Cardiac fibroblast (primary cell): ENCODE measurements around the gene CARD9.

Experiments
- DNase-seq, 2 donors: peaks; one replicate each; pipeline versions ENCODE4 v3.0.0 to v3.0.0-alpha.2; 2010; ENCODE audit warnings: low read depth in 2 of 2
- H3K4me3 ChIP-seq, 2 donors: replicated peaks in 1 of 2; 1 replicate in 1 of 2; 2 replicates in 1 of 2; pipeline ENCODE4 v1.5.1; 2011; ENCODE audit warnings: low read depth in 2 of 2, low read length in 2 of 2, mild to moderate bottlenecking in 2 of 2, moderate library complexity in 1 of 2
- CTCF ChIP-seq: IDR thresholded peaks from one replicate; pipeline ENCODE4 v1.5.1; 2011; ENCODE audit warnings: low read depth, mild to moderate bottlenecking, low read length, inconsistent platforms

CARD9 gene

DNA sequence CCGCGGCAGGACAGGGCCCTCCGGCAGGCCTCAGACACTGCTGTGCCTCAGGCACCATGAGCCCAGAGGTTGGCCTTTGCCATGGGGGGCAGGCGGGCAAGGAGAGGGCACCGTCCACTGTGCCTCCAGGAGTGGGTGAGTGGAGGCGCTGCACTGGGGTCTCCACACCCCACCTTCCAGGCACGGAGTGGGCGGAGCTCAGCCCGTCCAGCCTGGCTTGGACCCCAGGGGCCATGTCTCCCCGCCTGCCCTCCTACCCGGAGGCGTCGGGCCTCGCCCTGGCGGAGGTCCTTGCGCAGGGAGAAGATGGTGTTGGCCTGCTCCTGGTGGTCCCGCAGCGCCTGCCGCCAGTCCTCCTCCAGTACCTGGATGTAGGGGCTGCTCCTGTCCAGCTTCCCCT, 3.4 kb downstream of the CARD9 start:
- no peak for TF ChIP-seq CTCF
- no peak overlapping the region for H3K4me3 ChIP-seq
- DNase-seq, result no peak

DNA sequence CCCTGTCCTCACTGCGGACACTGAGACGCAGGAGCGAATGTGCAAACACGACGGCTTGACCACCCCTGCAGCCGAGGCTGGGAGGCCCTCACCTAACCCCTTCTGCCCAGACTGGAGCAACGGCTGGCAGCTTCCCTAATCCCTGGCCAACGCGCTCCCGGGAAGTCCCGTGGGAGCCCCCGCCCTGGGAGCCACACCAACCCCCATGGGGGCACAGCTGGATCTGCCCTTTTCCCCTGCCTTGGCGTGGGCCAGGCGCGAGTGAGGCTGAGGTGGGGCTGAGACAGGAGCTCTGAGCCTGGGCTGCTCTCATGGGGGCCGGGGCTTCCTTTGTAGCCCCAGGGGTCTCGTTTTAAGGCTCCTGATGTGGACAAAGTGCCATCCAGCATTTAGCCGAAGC, 5.3 kb downstream of the CARD9 start:
- DNase-seq, result no peak
- no peak for TF ChIP-seq CTCF
- no peak overlapping the region for H3K4me3 ChIP-seq

- no peak for TF ChIP-seq CTCF
- H3K4me3 ChIP-seq, result no peak overlapping the region
- no peak for DNase-seq
These were observed 5.9 kb downstream of the CARD9 start for GRCh38 chr9:136367296-136368145.

GRCh38 chr9:136366826-136367225, 6.6 kb downstream of the CARD9 start:
- TF ChIP-seq CTCF, result no peak
- H3K4me3 ChIP-seq, result no peak overlapping the region
- DNase-seq, result no peak

DNA sequence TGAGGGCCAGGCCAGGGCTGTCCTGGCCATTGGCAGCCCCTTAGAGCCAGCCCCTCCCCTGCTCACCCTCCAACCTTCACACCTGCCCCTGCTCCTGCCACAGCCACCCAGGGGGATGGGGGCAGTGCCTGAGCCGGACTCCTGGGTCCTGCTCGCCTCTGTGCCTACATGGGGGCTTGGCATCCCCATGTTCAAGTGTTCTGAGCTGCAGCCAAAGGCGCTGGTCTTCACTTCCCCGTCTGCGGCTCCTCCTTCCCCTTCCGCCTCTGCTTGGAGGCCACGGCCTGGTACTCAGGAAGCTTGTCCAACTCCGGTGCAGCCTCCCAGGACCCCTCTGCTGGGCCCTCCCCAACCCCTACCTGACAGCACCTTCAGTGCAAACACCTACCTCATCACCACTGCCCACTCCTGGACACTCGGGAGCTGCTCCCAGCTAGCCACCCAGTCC, 7.7 kb downstream of the CARD9 start:
- DNase-seq, result no peak
- H3K4me3 ChIP-seq, result no peak overlapping the region
- TF ChIP-seq CTCF, result no peak

- no peak for DNase-seq
- H3K4me3 ChIP-seq, result no peak overlapping the region
- no peak for TF ChIP-seq CTCF
These were observed 8.3 kb downstream of the CARD9 start for GRCh38 chr9:136364942-136365774.
